KG1 (cell line): ENCODE results near the gene RBFOX1.

Experiments
- DNase-seq: peaks from one replicate; lab custom pipeline; 2025; lab: John Stamatoyannopoulos, UW

The RBFOX1 gene

DNA sequence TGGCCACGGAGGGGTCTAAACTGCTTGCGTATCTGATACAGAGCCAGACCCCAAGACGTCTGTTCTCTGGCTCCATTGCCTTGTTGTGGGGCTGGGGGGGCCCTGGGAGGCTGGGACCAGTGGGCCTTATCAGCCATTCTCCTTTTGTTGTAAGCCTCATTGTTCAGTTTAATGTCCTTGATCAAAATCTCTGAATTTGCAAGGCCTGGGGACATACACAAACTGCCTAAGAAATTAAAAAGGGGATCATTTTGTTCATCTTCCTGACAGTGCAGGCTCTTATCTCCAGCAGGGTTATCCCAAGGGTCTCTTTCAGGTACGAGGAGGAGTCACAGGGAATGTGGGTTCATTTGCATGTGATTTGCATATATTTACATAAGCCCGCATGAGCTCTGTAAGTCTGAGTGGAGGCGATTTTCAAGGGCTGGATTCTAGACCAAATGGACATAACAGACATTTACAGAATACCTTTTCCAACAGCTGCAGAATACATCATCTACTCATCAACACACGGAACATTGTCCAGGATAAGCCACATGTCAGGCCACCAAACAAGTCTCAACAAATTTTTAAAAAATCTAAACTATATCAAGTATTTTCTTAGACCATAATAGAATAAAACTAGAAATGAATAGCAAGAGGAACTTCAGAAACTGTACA is 269.8 kb downstream of the RBFOX1 start:
- no peak for DNase-seq

DNA sequence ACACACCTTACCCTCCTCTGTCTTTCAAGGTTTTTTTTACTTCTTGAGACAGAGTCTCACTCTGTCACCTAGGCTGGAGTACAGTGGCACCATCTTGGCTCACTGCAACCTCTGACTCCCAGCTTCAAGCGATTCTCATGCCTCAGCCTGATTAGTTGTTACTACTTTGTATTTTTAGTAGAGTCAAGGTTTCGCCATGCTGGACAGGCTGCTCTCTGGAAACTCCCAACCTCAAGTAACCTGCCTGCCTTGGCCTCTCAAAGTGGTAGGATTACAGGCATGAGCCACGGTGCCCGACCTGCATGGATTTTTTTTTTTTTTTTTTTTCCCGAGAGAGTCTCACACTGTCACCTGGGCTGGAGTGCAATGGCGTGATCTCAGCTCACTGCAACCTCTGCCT is 273.2 kb downstream of the RBFOX1 start:
- DNase-seq: no peak

DNA sequence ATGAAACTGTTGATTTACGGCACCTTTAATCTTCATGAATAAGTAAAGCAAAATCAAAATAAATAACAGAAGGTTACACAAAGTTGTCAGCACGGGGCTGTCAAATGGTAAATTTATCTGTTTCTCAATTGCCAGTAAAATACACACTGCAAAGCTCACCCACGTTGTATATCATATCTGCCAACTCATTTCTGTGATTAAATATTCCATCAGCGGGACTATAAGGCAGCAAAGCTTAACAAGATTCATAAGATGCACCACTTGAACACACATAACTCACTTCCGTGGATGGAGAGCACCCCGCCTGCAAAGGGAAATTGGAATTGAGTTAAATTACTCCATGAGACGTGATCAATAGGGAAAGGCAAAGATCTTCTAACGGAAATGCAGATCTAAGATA is 280.0 kb downstream of the RBFOX1 start:
- no peak for DNase-seq

DNA sequence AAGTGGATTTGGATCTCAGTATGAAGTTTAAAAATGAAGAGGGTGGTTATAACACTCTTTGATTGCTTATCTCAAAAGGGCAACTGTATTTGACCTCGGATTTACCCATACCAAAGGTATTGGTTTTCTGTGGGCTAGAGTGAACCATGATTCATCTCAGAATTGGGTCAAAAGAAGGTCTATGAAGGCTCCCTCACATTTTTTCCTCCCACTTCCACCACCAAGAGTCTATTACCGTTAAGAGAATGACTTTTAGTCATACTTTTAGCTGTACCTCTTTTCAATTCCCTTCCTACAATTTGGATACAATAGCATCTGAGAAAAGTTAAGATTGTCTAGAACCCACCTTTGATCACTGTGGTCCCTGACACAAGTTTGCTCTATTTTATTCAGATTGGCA is 280.9 kb downstream of the RBFOX1 start:
- no peak for DNase-seq

DNA sequence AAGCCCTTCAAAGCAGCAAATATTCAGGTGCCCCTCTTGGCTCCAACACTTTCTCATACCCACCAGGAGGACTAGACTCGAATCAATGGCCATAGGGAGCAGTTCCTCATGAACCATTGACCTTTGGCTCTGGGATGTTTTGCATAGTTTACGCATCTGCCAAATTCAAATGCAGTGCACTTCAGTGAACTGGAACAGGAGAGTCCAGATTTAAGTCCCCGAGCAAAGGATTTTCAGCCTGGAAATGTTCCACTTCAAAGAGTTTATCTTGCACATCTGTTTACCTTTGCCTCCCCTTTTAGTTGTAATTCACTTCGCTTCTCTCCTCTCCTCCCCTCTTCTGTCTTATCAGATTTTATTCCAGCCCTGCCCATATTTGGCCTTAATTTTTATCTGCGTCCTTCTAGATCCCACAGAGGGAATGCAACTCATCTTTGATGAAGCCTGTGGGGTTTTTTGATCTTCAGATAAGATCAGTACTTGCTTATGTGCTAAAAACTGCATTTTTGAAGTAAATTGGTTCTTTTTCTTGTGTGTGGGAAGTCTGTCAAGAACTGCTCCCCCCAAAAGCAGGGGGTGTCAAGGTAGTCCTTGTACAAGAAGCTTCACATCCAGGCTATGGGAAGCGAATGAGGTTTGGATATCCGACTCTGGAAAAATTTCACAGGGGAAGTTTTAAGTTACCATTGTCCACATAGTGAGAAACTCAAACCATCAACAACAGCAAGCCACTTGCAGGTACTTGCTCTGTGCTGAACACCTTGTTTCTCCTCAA is 281.6 kb downstream of the RBFOX1 start:
- DNase-seq: no peak

DNA sequence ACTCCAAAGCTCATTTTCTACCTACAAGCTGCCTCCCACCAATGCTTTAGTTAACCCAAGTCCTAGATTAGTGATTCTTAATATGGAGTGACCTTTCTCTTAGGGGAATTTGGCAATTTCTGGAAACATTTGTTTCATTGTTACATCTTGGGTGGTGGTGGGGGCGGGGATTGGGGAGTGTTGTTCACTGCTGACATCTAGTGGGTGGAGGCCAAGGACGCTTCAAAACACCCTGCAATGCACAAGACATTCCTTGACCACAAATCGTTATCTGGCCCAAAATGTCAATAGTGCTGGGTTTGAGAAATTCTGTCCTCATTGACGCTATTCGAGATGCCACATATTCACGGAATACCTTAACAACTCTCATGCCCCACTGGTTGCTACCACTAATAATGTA is 282.9 kb downstream of the RBFOX1 start:
- no peak for DNase-seq

DNA sequence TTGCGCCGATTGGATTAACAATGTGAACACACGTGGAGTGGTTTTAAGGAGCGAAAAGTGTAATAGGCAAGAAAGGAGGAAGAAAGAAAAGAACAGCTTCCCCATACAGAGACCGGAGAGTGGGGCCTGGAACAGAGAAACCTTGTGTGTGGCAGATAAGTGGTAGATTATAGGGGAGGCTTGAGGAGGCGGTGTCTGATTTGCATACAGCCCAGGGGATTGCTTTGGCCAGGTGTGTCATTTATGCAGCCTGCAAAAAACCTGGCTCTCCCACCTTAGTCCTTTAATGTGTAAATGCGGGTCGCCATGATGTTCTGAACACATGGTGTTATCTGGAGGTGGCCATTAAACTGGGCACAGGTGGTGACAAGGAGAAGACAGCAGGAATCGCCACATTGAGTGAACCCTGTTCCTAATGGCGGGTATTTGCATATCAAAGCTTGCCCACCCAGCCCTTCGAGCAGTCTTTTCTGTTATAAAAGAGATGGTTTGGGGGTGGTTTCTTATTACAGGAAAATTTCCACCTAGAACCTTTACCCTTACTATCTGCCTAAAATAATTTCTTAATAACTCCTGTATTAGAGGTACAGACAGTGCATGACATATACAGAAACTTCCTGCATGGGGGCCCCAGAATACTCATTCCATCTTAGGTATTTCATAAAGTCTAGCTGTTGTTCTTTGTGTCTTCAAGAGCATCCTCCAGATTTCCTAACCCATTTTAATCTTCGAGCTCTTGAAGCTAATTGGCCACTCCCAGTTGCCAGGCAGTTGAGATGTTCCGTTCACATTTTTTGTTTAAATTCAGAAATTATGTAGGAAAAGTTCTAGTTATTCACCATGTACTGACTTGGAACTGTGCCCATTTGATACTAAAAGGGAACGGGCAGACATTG is 292.5 kb downstream of the RBFOX1 start:
- DNase-seq: no peak

DNA sequence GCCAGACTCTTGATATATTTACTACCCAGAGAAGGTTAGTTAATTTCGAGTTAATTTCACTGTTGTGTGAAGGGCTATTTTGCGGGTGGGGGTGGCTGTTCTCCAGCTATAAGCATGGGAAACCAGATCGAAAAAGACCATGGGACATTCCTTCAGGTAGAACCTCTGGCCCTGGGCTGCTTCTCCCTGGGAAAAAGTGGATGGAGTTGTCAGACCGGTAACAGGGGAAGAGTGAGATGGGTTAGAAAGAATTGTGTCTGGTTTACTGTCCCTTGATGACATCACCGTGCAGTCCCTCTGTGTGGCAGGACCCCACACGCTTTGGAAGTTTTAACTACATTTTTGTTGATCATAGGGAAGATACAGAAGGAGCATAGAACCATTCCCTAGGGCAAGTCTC is 296.3 kb downstream of the RBFOX1 start:
- no peak for DNase-seq

DNA sequence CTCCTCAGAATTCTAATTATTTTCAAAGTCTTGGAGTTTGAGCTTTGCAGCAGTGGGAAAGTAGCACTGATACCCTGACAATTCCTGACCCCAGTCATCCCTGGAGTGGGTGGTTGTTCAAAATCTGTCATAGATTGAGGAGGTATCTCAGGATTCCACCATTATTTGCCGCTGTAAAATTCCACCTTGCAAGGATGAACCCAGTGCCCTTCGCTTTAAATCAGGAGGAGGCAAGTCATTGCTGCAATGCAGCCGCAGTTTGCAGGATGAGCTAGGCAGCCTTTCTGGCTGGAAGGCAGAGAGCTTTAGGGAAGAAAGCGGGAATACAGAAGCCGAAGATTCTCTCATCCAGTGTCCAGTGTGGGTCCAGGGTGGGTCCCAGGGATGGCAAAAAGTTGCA is 296.9 kb downstream of the RBFOX1 start:
- no peak for DNase-seq

DNA sequence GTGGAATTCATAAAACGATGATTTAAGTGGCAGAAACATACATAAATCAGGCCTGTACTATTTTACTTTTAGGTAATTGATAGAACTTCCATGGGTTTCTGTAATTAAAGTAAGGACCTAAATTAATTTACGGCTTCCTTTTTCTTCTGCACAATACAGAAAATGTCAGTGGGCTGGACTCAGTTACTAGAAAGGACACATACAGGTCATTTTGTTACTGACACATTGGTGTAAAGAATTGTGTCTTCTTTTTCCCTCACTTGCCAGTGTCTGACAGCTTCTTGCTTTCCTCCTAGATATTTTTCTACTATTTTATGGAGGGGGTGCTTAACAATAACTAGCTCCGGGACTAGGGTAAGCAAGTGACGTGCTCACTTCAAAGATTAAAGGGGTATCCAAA is 304.8 kb downstream of the RBFOX1 start:
- no peak for DNase-seq

DNA sequence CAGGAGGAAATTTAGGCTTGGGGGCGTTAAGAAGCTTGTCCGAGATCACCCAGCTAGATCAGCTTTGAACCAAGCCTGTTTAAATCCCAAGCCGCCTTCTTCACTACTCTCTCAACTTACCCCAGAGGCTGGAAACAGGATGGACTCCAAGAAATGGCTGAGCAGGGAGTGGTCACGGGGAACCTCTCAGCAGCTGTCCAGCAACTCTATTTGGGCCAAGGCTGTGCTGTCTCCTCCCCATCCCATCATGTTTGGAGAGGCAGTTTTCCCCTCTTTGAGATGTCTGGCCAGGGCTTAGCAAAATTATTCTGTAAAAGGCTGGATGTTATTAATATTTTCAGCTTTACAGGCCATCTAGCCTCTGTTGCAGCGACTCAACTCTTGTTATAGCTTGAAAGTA is 305.7 kb downstream of the RBFOX1 start:
- no peak for DNase-seq

DNA sequence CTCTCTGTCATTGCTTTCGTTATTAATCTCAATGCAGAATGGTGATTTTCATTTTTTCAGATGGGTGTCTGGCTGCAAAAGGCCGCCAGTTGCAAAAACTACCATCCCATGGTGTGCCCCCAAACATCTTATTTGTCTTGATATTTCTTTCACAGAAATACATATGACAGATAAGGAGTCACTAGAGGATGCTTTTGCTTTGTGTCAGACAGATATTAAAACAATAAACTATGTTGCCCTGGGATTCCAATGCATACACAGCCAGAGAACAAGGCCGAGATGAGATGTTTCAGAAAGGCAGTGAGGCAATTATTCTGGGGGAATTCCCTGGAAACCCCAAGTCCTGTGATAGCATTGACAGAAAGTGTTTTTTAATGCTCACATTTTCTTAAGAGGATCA is 307.7 kb downstream of the RBFOX1 start:
- DNase-seq: no peak

DNA sequence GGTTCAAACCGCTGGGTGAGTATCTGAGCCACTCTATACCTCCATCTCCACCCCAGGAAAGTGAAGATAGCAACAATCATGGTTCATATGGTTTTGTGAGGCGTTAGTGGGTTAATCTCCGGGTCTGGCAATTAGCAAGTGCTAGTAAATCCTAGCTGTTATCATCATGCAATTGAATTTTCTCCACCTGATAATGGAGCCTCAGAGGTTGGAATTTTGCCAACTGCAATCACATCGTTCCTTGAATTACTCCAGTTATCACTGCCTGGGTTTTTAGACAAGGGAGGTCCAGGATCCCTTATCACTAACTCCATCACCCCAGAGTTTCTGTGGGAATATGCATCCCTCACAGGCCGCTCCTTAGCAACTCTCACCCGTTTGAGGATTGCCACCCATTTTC is 311.5 kb downstream of the RBFOX1 start:
- no peak for DNase-seq

DNA sequence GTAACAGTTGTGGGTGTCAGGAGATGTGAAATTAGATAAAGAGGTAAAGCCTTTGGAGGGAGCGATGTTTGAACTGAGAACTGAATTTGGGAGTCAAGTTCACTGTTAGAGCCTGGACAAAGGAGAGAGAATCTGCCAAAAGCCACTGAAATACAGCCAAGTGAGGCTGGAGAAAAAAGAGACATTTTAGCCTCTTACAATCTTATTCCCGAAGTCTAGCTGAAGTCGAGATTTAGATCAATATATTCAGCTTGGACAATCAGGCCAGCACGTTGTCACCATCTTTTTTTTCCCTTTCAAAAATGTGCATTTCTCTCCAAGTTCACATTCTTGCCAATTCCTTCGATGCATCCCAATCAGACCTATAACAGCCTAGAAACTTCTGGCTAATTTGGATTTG is 312.2 kb downstream of the RBFOX1 start:
- DNase-seq: no peak

DNA sequence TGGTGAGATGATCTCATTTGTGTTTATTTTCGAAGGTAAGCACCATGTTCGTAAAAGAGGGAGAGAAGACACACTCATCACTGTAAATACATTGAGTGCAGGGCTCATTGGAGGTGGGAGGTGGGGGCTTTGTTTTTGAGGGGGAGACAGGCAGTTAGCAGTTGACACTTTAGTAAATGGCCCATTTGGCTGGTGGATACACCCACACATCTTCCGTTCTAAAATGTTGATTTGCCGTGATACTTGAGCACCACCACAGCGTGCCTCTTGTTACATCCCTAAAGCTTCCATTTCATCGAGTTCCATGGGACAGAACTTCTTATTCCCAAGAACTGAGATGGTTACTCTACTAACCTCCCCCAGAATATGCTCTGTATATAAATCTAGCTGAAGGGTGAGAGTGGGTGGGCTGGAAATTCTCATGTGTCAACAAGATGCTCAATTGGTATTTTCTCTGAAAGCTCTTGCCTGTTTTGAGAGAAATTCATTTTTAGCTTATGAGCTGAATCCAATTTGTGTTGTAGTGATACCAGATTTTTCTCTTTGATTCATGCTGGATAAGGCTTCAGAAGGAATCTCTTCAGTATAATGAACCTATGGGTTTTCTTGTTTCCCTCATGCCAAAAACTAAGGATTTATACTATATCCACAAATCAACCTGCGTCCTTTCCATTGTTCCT is 314.3 kb downstream of the RBFOX1 start:
- DNase-seq: no peak

DNA sequence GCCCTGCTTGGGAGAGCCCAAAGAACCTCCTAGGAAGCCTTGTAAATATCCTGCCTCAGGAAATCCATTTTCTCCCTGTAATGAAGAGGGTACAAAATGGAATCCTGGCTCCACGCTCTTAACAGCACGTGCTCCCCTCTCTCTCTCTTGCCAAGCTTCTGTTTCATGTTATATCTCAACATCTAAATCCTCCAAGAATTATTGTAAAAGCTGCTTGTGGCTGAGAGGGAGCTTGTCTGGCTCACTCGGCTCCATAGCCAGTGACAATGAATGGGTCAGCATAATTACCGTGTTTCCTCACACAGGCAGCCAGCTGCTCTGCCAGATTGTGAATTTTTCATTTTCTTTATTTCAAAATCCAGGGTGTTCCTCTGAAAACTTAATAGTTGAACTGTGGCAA is 317.8 kb downstream of the RBFOX1 start:
- no peak for DNase-seq

DNA sequence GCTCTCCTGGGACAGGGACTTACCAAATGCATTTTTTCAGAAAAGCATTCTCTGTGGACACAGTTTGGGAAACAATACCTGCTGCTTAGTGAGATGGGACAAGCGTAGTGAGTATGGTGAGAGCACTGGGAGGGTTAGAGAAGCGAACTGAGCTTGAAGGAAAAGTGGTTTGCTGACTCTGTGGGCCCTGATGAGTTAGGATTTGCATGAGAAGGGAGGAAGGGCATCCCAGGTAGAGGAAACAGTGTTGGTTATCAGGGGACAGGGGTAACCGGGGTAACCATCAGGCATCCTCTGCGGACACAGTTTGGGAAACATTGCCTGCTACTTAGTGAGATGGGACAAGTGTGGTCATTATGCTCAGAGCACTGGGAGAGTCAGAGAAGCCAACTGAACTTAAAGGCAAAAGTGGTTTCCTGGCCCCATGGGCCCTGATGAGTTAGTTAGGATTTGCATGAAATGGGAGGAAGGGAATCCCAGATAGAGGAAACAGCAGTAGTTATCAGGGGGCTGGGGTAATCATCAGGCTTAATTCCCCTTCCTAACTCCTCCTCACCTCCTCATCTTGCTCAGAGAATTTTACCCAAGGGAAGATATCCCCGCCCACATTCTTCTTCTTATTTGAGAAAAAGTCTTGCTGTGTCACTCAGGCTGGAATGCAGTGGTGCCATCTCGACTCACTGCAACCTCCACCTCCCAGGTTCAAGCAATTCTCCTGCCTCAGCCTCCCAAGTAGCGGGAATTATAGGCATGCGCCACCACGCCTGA is 319.3 kb downstream of the RBFOX1 start:
- no peak for DNase-seq

DNA sequence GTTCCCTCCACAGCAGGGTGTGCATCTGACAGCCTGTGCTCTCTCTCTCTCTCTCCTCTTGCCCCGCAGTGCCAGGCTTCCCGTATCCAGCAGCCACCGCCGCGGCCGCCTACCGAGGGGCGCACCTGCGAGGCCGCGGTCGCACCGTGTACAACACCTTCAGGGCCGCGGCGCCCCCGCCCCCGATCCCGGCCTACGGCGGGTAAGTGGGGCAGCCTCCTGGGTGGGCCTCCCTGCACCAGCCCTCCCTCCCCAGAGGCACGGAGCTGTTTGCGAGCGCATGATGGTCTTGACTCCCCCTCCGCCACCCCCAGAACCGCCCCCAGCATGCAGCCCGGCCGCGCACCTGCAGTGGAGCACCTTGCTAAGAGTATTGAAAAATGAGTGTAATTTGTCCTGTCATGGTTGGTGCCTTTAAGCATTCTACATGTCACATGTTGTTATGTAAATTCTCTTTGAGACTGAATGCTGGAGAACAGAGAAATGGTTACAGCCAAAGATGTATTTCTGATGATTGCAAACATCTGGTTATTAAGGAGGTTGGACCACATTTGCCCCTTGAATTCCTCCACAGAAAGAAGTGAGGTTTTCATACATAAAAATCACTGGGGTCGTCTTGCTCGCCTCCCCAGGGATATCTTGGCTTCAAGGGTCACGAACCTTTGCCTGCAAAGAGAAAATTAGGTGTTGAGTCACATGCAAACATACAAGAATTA is 321.3 kb downstream of the RBFOX1 start:
- DNase-seq: no peak

DNA sequence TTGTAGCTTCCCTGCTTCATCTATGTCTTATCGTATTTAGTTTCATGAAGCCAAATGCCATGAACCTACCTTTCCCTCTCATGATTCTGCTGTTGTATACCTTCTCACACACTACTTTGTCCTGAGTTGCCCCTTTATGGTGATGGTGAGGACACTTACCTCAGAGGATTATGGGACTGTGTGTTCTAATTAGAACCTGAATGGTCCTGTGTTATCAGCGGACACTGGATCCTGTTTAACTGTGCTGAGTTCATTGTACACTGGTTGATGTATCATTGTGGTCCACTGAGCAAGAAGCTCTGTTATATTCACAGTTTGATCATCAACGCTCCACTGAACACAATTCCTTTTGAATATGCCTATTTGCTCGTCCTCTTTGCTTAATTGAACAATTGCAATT is 343.0 kb downstream of the RBFOX1 start:
- no peak for DNase-seq

DNA sequence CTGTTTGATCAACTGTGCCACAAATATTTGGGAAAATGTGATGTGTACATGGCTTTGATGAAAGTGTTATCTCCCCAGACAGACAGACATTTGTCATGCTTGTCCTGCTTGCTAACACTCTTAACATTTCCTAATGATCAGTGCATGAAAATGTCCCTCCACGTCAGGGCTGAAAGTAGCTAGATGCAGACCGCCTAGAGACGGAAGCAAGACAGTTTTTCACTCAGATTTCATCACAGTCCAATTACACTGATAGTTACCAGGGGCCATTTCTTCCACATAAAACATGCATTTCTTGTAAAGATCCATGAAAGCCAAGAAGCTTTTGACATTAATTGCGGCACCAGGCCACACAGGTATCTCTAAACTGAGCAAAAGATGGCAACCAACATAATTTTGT is 347.7 kb downstream of the RBFOX1 start:
- DNase-seq: no peak

DNA sequence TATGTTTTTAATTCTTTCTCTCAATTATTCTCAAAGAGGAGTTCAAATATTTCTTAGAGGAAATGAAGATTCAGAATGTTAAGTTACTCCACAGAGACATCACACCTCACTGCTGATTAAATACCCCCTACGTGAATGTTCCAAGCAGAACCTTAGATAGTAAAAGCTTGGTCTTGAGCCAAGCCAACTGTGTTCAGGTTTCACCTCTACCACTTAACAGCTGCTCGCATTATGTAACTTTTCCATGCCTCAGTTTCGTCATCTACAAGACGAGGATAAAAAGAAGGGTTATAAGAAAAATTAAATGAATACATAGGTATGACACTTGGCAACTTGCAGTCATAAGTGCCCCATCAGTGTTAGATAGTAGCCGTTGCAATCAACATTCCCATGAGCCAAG is 356.2 kb downstream of the RBFOX1 start:
- DNase-seq: no peak
